GM18498 (cell line): ENCODE data around the gene PAPOLB.

Experiments used
- ATAC-seq: cut with Tn5 transposase; IDR thresholded peaks from one replicate; pipeline ENCODE4 v1.9.1; 2021; ENCODE audit warnings: mild to moderate bottlenecking, moderate library complexity; ENCODE audit not compliant: unreplicated experiment

PAPOLB gene

DNA sequence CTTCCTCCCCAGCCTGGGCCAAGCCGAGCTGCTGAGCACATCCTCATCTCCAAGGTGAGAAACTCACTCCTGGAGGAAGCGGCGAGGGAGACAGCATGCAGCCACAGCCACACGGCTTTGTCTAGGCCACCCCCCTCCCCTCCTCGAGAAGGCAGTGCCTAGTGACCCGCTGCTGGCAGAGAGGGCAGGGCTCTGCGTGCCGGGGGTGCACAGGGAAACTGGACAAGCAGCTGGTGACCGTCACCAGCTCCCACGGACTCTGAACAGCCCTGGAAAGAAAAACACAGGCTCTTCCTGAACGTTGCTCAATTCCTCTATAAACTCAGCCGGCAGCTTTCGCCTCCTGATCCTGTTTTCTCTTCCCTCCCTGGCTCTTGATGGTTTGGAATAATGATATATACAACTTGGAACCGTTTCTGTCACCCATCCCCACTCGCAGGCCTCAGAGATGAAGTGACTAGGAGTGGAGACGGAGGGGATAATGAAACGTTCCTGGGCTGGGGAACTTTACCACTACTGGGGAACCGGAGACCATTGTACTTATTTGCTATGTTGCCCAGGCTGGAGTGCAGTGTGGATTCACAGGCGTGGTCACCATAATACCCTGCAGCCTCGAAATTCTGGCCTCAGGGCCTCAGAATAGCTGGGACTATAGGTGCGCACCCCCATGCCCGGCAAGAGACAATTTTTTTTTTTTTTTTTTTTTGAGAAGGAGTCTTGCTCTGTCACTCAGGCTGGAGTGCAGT lies 19.3 kb downstream of the PAPOLB start:
- ATAC-seq = no peak

DNA sequence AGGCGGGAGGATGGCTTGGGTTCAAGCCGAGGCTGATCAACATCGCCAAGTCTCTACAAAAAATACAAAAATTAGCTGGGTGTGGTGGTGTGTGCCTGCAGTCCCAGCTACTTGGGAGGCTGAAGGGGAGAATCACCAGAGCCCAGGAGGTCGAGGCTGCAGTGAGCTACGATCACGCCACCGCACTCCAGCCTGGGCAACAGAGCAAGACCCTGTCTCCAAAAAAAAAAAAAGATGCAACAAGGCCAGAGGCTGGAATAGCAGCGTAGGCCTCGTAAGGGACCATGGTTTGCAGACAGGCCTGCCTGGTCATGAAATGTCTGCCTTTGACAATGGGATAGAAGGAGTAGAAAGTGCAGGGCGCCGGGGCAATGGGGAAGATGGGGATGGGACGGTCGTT lies 20.0 kb downstream of the PAPOLB start:
- ATAC-seq = no peak

DNA sequence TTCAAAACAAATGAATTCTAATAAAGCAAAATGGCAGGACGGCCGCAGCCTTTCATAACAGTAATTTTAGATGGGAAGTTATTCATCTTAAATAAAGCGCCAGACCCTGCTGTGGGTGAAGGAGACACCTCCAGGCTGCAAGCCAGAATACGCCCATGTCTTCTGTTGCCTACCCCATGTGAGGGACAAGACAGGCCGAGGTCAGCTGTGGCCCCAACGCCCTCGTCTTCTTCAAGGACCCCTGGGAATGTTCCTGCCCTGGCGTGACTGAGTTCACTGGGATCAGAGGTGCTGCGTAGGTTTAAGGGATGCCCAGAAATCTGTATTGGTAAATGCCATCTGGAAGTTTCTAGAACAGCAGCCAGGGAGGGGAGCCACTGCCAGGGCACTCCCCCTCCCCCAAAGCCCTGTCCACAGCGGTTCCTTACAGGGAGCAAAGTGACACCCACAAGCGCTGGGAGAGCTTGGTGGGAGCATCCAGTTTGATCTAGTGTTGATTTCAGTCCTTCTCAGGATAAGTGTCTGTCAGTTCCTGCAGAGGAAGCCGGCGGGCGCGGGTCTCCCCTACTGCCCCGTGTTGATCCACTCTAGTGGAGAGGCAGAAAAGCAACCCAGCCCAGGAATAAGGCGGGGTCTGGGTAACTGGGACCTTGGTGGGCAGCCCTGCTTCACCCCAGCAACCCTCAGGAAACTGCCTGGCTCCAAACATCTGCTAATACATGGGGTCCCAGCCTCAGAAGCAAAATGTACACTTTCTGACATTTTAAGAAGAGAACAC lies 20.6 kb downstream of the PAPOLB start:
- no peak for ATAC-seq

DNA sequence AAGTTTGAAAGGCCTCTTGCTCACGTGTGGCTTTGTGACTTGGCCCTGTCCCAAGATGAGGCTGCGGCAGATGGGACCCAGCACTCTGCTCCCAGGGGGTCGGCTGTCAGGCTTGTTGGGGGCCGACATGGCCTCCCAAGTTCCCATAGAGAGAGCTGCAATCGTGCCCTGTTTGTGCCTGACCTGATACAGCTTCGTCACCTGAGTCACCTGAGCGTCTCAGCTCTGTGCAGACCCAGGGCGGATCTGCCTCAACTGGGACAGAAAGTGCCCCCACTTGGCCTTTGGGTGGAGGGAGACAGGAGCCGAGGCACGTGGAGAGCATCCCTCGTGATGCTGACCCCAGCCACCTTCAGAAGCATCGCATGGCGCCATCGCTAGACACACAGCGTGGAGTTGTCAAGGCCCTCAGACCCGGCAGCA lies 21.7 kb downstream of the PAPOLB start:
- ATAC-seq = no peak

DNA sequence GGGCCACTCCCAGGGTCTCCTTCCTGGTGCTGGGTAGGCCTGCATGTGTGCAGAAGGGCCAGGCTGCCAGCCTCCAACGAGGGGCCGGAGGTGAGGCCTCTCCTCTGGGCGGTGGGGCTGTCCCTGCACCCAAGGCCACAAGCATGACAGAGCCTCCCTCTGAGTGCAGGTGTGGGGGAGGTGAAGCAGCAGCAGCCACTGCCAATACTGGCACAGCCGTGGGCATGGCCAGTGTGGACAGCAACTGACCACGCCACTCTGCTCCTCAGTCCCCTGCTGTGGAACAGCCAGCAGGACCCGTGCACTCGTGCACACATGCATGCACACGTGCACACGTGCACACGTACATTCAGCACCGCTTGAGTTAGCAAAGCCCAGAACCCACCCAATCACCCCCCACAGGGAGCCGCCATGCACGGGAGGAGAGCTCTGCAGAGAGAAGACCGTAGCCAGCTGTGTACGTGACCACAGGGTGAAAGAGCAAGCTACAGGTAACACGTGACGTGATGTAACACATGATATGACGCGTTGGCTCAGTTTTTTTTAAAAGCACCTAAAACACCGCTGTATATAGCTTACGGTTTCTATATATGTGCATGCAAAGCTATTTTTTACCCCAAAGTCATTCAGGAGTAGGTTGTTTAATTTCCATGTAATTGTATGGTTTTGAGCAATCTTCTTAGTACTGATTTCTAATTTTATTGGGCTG lies 23.1 kb downstream of the PAPOLB start:
- no peak for ATAC-seq

DNA sequence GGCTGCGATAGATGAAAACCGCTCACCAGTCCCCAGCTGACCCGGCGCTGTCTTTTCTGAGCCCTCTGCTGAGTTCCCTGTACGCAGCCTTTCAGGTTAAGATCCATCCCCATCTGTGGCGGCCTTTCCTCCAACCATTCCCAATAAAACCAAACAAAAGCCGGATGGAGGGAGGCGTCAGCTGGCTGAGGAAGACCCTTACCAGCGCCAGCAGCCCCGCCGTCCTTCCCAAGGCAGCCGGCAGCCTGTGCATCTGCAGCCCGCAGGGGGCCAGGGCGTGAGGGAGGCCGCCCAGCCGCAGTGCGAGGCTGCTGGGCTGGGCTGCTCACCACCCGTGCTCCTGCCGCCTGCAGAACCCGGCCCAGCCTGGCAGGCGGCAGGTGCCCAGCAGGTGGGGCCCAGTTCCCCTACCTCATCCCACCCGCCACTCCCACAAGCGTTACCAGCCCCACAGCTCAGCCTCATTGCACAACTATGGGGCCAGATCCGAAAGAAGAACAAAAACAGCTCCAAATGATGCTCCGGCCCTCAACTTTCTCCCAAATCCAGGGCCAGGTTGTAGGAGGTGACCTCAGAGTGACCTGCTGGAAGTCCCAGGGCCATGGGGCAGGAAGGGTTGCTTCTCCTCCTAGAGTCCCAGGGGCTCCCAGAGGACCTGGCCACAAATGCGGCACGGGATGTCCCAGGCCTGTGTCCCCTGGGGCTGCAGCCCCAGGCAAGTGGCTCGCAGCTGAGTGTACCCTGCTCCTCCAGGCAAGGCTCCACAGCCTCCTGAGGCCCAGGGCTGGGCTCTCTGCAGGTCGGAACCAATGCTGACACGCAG lies 23.8 kb downstream of the PAPOLB start:
- no peak for ATAC-seq

DNA sequence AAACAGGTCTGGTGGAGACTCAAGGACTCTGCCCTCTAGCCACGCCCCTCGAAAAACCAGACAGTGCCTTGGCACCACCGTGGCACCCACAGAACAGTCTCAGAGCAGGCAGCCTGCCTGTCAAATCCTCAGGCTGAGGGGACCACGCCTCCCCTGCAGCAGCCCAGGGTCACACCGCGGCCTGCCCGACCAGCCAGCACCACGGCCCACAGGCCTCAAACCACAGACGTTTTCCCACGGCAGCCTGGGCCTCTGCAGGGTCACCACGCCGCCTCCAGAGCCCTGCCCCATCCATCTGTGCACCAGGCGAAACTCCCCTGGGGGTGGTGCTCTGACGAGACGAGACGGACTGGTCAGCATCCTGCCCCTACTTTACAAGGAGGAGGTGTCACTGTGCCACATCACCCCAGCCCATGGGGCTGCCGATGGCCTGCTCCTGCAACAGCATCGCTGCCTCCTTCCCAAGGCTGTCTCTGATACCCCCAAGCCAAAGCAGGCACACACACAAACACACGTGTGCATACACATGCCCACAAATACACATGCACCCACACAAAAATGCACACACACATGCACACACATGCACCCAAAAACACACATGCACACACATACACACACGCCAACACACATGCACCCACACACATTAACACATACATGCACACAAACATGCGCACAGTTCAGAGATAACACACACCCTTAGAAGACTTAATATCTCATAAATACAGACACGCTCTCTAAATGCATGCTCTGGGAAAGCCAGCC lies 24.6 kb downstream of the PAPOLB start:
- no peak for ATAC-seq

DNA sequence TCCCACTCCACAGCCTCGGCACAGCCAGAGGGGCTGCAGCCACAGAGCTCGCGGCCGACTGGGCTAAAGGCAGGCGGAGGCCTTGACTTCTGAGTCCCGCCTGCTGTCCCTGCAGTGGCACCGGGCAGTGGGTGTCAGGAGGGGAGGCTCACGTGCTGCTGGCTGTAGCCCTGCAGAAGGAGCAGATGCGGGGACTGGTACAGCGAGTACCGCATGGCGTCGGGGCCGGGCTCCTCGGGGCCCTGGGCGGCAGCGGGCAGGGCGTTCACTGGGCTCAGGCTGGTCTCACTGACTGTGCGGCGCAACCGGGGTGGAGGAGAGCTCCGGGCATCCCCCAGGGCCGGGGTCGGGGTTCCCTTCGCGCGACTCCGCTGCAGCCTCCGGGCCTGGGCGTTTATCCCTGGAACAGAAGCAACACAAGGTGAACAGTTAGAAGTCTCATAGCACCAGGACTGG lies 25.6 kb downstream of the PAPOLB start:
- no peak for ATAC-seq

DNA sequence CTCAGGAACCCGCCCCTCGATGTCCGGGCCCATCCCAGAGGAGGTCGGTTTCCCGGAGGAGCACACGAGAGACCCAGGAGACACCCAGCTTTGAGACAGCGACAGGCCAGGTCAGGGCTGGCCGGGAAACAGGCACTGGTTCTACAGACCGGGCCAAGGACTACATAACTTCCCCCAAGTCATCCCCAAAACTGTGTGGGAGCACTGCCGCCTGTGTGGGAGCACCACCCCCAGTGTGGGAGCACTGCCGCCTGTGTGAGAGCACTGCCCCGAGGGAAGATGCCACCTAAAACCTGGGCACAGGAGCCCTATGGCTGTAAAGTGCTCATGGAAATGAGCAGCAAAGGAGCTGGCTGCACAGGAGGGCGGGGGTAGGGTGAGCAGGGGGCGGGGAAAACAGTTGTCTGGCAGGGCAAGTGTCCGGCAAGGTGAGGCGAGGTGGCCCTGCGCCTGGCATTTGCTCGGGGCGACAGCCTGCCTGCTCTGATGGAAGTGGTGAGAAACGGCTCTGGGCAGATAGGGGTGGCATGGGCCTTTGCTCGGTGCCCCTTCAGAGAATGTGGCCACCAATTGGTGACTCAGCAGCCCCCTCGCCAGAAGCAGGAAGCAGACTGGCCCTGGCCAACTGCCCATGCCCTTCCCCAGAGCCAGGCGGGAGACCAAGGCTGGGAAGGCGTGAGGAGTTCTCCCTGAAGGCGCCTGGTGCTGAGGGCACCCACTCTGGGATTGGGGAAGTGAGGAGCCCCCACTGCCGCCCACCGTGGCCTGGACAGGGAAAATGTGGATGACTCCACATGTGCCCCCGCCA lies 26.2 kb downstream of the PAPOLB start:
- no peak for ATAC-seq

DNA sequence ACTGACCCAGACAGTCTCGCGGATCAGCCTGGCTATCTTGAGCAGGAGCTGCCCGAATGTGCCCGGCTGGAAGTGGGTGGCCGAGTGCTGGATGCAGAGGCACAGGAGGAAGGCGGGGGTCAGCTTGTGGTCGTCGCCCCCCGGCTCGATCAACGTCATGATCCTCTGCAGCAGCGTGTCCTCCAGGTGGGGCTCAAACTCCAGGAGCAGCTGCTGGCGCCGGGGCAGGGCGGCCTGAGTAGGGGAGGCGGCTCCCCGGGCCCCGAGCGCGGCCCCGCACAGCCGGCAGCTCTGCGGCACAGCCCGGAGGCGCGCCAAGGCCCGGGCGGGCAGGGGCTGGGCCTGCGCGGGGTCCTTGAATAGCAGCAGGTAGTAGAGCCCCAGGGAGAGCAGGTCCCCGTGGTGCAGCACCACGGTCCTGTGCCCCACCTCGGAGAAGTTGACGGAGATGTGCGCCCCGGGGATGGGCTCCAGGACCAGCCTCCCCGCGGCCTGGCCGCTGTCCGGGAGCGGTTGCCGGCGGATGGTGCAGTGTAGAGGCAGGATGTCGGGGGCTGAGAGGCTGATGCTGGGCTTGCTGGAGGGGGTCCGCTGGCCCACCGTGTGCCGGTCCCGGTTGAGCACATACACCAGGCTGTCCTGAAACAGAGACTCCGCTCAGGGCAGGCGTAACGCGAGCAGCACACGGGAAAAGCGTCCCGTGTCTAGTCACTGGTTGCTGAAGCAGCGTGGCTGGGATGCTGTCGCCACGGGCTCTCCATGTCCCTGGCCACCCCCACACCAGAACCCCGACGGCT lies 27.0 kb downstream of the PAPOLB start:
- no peak for ATAC-seq

DNA sequence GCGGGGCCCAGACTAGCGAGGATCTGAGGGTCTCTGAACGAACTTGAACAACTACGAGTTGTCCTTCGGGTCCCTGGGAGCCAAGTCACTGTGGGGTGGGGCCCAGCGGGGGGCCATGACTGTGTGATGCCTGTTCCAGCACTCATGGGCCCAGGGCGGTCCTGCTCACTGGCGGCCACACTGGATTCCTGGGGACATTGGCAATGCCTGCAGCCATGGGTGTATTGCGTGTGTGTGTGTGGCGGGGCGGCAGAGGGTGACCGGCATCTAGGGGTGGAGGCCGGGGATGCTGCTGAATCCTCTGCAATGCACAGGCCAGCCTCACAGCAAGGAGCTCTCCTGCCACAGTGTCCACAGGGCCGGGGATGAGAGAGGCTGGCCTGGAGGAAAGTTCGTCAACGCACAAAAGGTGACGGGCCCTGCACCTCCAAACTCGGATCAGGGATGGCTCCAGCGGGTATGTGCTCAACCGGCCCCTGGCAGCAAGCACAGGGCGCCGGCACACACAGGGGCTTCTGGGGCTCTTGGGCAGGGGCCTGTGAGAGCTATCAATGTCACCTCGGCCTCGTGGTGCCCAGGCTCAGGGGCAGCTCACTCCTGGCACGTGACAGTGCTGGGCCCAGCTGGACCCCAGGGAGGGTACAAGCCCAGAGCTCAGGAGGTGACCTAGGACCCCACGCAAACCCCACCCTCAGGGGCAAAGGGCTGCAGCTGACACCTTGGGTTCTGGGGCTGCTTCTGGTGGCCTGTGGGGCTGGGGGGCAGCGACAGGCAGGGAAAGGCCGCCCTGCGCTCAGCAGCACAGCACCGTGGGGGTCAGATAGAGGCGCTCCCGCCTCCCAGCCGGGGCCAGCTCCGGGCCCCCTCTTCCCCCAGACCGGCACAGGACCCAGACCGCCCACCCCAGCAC lies 27.9 kb downstream of the PAPOLB start:
- no peak for ATAC-seq

DNA sequence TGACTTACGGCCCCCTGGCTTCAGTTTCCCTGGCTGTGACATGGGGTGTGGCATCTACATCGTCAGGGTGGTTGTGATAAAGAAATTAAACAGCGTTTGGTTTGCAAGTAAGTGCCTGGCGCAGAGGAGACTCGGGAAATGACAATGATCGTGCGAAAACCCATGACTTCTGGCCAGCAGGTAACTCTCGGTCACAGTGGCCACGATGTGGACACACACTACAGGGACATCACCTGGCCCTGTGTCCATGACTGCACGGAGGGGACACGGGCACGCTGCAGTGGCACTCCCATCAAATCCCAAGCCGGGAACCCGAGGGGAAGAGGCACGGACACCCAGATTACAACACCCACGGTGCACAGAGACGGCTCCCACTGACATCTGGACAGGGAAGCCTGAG lies 28.7 kb downstream of the PAPOLB start:
- no peak for ATAC-seq

DNA sequence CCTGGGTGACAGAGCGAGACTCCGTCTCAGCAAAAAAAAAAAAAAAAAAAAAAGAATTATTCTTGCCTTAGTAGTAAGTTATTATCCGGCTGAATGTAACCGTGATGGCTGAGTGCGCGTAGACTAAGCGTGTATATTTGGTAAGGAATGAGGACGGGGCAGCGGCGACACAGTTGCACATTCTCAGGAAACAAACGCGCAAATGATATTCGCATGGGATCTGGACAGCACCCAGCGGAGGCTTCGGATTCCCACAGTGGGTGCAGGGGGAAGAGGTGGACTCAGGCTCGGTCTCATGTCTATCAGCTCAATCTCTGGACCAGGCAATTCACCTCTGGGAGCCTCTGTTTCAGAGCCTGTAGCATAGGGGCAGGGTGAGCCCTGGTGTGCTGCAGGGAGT lies 29.1 kb downstream of the PAPOLB start:
- no peak for ATAC-seq

DNA sequence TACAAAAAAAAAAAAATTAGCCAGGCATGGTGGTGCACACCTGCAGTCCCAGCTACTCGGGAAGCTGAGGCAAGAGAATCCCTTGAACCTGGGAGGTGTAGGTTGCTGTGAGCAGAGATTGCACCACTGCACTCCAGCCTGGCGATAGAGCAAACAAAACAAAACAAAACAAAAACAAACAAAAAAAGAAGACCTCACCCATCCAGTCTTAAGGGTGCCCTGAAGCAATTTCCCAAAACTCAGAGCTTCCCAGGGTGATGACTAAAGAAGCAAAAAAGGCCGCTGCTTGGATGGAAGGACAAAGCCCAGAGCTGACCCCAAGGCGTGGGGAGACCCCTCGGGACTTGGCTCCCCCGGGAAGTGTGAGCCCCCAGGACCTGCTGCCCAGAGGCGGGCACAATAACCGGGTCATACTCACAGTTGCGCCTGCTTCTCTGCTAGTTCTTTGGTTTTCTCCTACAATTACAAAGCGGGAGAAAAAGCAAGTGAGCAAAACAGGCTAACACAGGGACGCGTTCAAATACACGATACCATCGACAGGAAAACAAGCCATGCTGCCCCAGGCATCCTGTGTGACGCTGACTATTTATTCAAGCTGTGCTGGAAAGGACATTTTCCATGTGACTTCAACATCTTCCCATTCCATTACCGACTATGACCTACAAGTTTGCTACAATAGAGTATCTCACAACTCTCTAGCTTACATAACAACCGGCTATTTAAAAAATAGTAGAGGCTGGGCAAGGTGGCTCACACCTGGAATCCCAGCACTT lies 29.9 kb downstream of the PAPOLB start:
- no peak for ATAC-seq

DNA sequence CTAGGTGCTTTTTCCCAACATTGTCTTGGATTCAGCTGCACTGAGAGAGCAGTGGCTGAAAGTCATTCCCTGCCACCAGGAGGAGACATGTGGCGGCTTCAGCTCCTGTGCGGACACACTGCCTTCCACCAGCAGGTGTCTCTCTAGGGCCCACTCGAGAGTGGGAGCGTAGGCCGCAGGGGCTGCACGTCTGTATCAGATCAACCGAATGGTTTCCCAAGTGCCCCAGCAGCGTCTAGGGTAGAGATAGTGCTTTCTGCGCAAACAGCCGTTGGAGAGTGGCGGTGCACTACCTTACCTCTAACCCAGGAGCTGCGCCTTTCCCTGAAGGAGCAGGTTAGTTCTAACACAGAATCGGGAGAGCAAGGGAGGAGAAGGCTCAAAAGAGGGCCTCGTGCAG lies 31.7 kb downstream of the PAPOLB start:
- ATAC-seq = no peak

DNA sequence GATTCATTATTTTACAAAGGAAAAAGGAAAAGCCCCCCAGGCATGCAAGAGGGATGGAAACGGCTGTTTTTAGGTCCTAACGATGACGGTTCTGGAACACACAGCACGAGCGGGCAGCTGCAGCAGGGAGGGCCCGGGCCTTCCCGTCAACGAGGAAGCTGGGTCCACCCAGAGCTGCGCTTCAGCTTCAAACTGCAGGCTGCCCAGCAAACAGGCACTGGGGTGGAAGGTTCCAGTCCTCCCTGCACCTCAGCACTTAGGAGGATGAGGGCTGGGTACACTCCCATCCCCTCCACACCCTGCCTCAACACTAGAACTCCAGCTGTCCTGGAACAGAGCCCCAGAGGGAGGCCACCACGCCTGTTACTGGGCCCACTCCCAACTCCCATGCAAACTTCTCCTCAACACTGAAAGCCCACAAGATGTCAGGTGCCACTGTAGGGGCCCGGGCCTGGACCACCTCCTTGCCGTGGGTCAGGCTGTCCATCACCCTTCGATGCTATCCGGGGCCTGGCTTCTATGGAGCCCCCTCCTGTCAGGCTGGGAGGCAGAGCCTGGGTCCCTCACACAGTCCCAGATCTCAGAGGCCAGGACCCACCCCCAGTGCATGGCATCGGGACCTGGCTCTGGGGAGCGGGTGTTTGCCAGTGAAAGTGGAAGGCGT lies 33.0 kb downstream of the PAPOLB start:
- no peak for ATAC-seq
